Hepatocyte (in vitro differentiated cells): Measurements from ENCODE around the gene NDUFB2. TPM values are rescaled to one million over a fixed set of nuclear protein-coding genes. Genes with fewer than 3 reads are reported as not detected.

Source experiments
- DNase-seq: peaks from one replicate; pipeline ENCODE4 v3.0.0-alpha.2; 2016; ENCODE audit warnings: low spot score
- H2AFZ ChIP-seq: fragments of 200-600 bp; sonication (generic); 2 replicates; pipeline ENCODE4 v1.6.0; 2016; ENCODE audit warnings: antibody characterized with exemption, mild to moderate bottlenecking
- H3K27ac ChIP-seq: fragments of 200-600 bp; sonication (generic); 2 replicates; pipeline ENCODE4 v1.5.1; 2016; ENCODE audit warnings: mild to moderate bottlenecking
- H3K27me3 ChIP-seq: fragments of 200-600 bp; sonication (generic); 2 replicates; pipeline ENCODE4 v1.6.1; 2016
- H3K36me3 ChIP-seq: fragments of 200-600 bp; sonication (generic); replicated peaks from 2 replicates; pipeline ENCODE4 v1.5.1; 2016; ENCODE audit warnings: low read depth; ENCODE audit not compliant: insufficient read depth
- H3K4me1 ChIP-seq: fragments of 200-600 bp; sonication (generic); 2 replicates; pipeline ENCODE4 v1.5.1; 2016; ENCODE audit warnings: mild to moderate bottlenecking, moderate library complexity; ENCODE audit not compliant: insufficient read depth
- H3K4me2 ChIP-seq: fragments of 200-600 bp; sonication (generic); 2 replicates; pipeline ENCODE4 v1.6.0; 2016
- H3K4me3 ChIP-seq: fragments of 200-600 bp; sonication (generic); 2 replicates; pipeline ENCODE4 v1.5.1; 2016; ENCODE audit warnings: mild to moderate bottlenecking
- H3K79me2 ChIP-seq: fragments of 200-600 bp; sonication (generic); 2 replicates; pipeline ENCODE4 v1.6.0; 2017; ENCODE audit warnings: mild to moderate bottlenecking
- H3K9me2 ChIP-seq: fragments of 200-600 bp; sonication (generic); replicated peaks from 2 replicates; pipeline ENCODE4 v1.6.0; 2017; ENCODE audit warnings: mild to moderate bottlenecking; ENCODE audit not compliant: insufficient read depth
- H3K9me3 ChIP-seq: fragments of 200-600 bp; sonication (generic); 2 replicates; pipeline ENCODE4 v1.5.1; 2016; ENCODE audit warnings: low read depth, mild to moderate bottlenecking
- H4K20me1 ChIP-seq: fragments of 200-600 bp; sonication (generic); 2 replicates; pipeline ENCODE4 v1.6.0; 2016; ENCODE audit warnings: mild to moderate bottlenecking; ENCODE audit not compliant: insufficient read depth, poor library complexity, severe bottlenecking
- CTCF ChIP-seq: fragments of 200-600 bp; sonication (generic); IDR thresholded peaks from 2 replicates; pipeline ENCODE4 v1.5.1; 2016; ENCODE audit warnings: antibody characterized with exemption, mild to moderate bottlenecking; ENCODE audit not compliant: poor library complexity
- EZH2 ChIP-seq: fragments of 200-600 bp; sonication (generic); IDR thresholded peaks from 2 replicates; pipeline ENCODE4 v1.6.1; 2016; ENCODE audit warnings: antibody characterized with exemption, mild to moderate bottlenecking, borderline replicate concordance
- EZH2phosphoT487 ChIP-seq: fragments of 200-600 bp; sonication (generic); IDR thresholded peaks from one replicate; pipeline ENCODE4 v1.6.1; 2018; ENCODE audit warnings: antibody characterized with exemption, mild to moderate bottlenecking, low read depth, moderate library complexity; ENCODE audit not compliant: unreplicated experiment, severe bottlenecking
- WGBS: methylation state at CpG from one replicate; pipeline ENCODE4 v1.1.6; 2016; ENCODE audit warnings: low lambda C conversion rate; ENCODE audit errors: missing lambda C conversion rate; 5-methylcytosine and 5-hydroxymethylcytosine counted together
- polyA plus RNA-seq: library from polyadenylated mRNA; unstranded; fragments of >200 nt; fragmentation: Nextera tagmentation; extraction: Ambion mirVana; gene quantifications from 2 replicates; pipeline ENCODE4 v1.2.1, GENCODE V29; 2016
- total RNA-seq: library from RNA; depleted of rRNA; stranded (reverse); fragments of >200 nt; gene quantifications from 2 replicates; pipeline ENCODE4 v1.2.3, GENCODE V29; 2014

Gene NDUFB2
- total RNA-seq (343 and 372 TPM in 2 replicates), polyA plus RNA-seq (312 and 379 TPM in 2 replicates)

- Histone ChIP-seq H3K9me2 (no peaks in the 10 kb centered on the region), H3K4me1 (peaks cover 16% of the 10 kb centered on the region), H3K36me3 (no peaks in the 10 kb centered on the region), H3K79me2 (peaks cover 46% of the 10 kb centered on the region), H3K9me3 (no peaks in the 10 kb centered on the region), H2AFZ (peak within 1 kb of the TSS; percentile 59), H3K27ac (peak within 1 kb of the TSS; percentile 99), H3K27me3 (no peaks in the 10 kb centered on the region), H3K4me2 (peak within 1 kb of the TSS; percentile 94), H3K4me3 (peak within 1 kb of the TSS; percentile 79), H4K20me1 (peaks cover 9% of the 10 kb centered on the region)
- TF ChIP-seq EZH2phosphoT487 (no peak), CTCF (no peak)
- WGBS: under 1% methylated on average over 65 of the region's 82 CpGs
- DNase-seq: peak; percentile 89
Observed at GRCh38 chr7:140696680-140697446, at the start of gene NDUFB2. NDUFB2 (plus strand) TSS chr7:140696708; CDS start chr7:140696745, 37 bp downstream.

- Histone ChIP-seq H3K27me3 (no peaks in the 10 kb centered on the region), H3K36me3 (no peaks in the 10 kb centered on the region), H3K27ac (no peak overlapping the region), H3K4me3 (no peak overlapping the region), H3K4me1 (no peaks in the 10 kb centered on the region), H2AFZ (no peak overlapping the region), H3K4me2 (no peak overlapping the region), H4K20me1 (no peaks in the 10 kb centered on the region), H3K9me3 (no peaks in the 10 kb centered on the region), H3K9me2 (no peaks in the 10 kb centered on the region), H3K79me2 (no peaks in the 10 kb centered on the region)
- peak; percentile 57 for DNase-seq
- WGBS: 28% methylated on average over 8 of the region's 8 CpGs
- TF ChIP-seq CTCF (peak; percentile 46), EZH2 (no peak)
Observed at GRCh38 chr7:140646931-140647647, 49.4 kb upstream of the NDUFB2 start.

- TF ChIP-seq CTCF (no peak), EZH2phosphoT487 (no peak), EZH2 (no peak)
- no peaks in the 10 kb centered on the region for H3K9me3 ChIP-seq
- no peak overlapping the region for H3K27ac ChIP-seq
- DNase-seq: no peak
- no peaks in the 10 kb centered on the region for H3K4me1 ChIP-seq
- H3K27me3 ChIP-seq: no peaks in the 10 kb centered on the region
- H3K4me3 ChIP-seq: no peak overlapping the region
- no peaks in the 10 kb centered on the region for H3K79me2 ChIP-seq
- no peaks in the 10 kb centered on the region for H4K20me1 ChIP-seq
- H3K36me3 ChIP-seq: no peaks in the 10 kb centered on the region
- WGBS: 80% methylated on average over 6 of the region's 6 CpGs
- H2AFZ ChIP-seq: no peak overlapping the region
- no peaks in the 10 kb centered on the region for H3K9me2 ChIP-seq
- no peak overlapping the region for H3K4me2 ChIP-seq
Observed at GRCh38 chr7:140649556-140650205, 46.8 kb upstream of the NDUFB2 start.
